ENCODE measurements around the gene PPP6R3.

DNA sequence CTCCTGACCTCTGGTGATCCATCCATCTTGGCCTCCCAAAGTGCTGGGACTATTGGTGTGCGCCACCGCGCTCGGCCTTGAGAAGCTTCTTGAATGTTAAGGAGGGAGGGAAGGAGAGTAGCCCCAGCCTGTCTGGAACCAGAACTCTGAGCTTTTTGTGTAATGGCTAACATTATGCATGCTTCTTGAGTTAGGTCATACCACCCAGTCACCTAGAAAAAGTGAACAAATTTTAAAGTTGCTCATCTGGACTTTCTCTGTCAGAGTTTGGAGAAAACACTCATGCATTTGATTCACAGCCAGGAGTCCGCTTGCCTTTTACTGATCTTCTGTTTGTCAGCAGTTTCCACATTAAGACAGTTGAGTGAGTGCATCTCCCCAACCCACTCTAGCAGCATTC, 82.1 kb downstream of the PPP6R3 start:
- no peak for TF ChIP-seq CTCF (IDR thresholded peaks at IDR 0.05; ENCODE audit: poor library complexity)
- no peak for TF ChIP-seq EZH2 (IDR thresholded peaks at IDR 0.05; ENCODE audit: borderline replicate concordance)
